Ishikawa (cell line): Measurements from ENCODE around the gene PBX1.

ENCODE experiments used
- EP300 ChIP-seq: IDR thresholded peaks from 2 replicates; pipeline ENCODE4 v1.6.1; 2012; ENCODE audit warnings: borderline replicate concordance
- NFIC ChIP-seq: IDR thresholded peaks from 2 replicates; pipeline ENCODE4 v1.6.1; 2012
- TCF12 ChIP-seq: IDR thresholded peaks from 2 replicates; pipeline ENCODE4 v1.6.1; 2012; ENCODE audit warnings: low read depth

DNA sequence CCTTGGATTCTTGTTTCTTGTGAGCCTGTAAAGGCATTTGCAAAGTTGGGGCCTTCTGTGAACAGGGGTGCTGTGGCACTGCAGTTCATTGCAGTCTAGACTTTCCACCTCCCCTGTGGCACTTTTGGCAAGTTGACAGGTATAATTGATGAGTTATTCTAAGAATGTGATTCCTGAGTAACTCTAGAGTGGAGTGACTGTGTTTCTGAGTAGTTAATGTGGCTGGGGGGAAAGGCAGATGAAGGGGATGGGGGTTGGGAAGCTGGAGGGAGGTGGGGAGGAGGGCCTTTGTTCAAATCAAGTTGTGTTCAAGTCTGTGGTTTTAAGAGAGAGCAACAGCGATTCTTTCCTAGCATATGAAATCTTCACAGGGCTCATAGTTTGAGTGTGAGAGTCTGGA is 32.9 kb downstream of the PBX1 start:
- TF ChIP-seq TCF12 (peak; percentile 75), NFIC (peak; percentile 73), EP300 (peak; percentile 73; the same call in 1 of the 2 replicates)
